Measurements from ENCODE around the gene PEBP1. TPM values are rescaled to one million over a fixed set of nuclear protein-coding genes. Genes with fewer than 3 reads are reported as not detected.
A peak's percentile ranks its signal among the peaks of the same experiment; 100 is the strongest.

PEBP1 gene
- total RNA-seq, 1 donor from 2014 or later = 166 TPM

- TF ChIP-seq, protein P1, sequence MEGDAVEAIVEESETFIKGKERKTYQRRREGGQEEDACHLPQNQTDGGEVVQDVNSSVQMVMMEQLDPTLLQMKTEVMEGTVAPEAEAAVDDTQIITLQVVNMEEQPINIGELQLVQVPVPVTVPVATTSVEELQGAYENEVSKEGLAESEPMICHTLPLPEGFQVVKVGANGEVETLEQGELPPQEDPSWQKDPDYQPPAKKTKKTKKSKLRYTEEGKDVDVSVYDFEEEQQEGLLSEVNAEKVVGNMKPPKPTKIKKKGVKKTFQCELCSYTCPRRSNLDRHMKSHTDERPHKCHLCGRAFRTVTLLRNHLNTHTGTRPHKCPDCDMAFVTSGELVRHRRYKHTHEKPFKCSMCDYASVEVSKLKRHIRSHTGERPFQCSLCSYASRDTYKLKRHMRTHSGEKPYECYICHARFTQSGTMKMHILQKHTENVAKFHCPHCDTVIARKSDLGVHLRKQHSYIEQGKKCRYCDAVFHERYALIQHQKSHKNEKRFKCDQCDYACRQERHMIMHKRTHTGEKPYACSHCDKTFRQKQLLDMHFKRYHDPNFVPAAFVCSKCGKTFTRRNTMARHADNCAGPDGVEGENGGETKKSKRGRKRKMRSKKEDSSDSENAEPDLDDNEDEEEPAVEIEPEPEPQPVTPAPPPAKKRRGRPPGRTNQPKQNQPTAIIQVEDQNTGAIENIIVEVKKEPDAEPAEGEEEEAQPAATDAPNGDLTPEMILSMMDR (IDR thresholded peaks at IDR 0.05; ENCODE audit: unreplicated experiment) = no peak
- Mint-ChIP-seq H3K4me3 (peak overlapping the region; percentile 93), H3K36me3 (peaks cover 22% of the 10 kb centered on the region), H3K4me1 (peaks cover 16% of the 10 kb centered on the region), H3K27ac (peak overlapping the region; percentile 86), H3K9me3 (no peaks in the 10 kb centered on the region), H3K27me3 (ENCODE audit: low read depth) (no peaks in the 10 kb centered on the region)
- DNase-seq (ENCODE audit: low spot score in 2 of 2, unreplicated experiment in 2 of 2) = peak in 1 of 2 experiments; percentile 51
These were observed 657 bp downstream of the PEBP1 start for GRCh38 chr12:118136559-118137003.

GRCh38 chr12:118137148-118137678 lies 1.3 kb downstream of the PEBP1 start:
- H3K9me3 Mint-ChIP-seq = no peaks in the 10 kb centered on the region
- H3K4me3 Mint-ChIP-seq = peak overlapping the region; percentile 93
- no peak for DNase-seq (ENCODE audit: low spot score in 2 of 2, unreplicated experiment in 2 of 2)
- TF ChIP-seq, protein P1 (IDR thresholded peaks at IDR 0.05; ENCODE audit: unreplicated experiment) = no peak
- no peaks in the 10 kb centered on the region for H3K27me3 Mint-ChIP-seq (ENCODE audit: low read depth)
- peak overlapping the region; percentile 86 for H3K27ac Mint-ChIP-seq
- peaks cover 23% of the 10 kb centered on the region for H3K36me3 Mint-ChIP-seq
- H3K4me1 Mint-ChIP-seq = peaks cover 14% of the 10 kb centered on the region

- Mint-ChIP-seq H3K4me3 (no peak overlapping the region), H3K4me1 (peaks cover 10% of the 10 kb centered on the region), H3K36me3 (peaks cover 44% of the 10 kb centered on the region), H3K9me3 (no peaks in the 10 kb centered on the region), H3K27me3 (ENCODE audit: low read depth) (no peaks in the 10 kb centered on the region), H3K27ac (no peak overlapping the region)
- TF ChIP-seq, protein P1 (IDR thresholded peaks at IDR 0.05; ENCODE audit: unreplicated experiment) = no peak
- no peak for DNase-seq (ENCODE audit: low spot score in 2 of 2, unreplicated experiment in 2 of 2)
These were observed 4.9 kb downstream of the PEBP1 start for GRCh38 chr12:118140825-118141224.

DNA sequence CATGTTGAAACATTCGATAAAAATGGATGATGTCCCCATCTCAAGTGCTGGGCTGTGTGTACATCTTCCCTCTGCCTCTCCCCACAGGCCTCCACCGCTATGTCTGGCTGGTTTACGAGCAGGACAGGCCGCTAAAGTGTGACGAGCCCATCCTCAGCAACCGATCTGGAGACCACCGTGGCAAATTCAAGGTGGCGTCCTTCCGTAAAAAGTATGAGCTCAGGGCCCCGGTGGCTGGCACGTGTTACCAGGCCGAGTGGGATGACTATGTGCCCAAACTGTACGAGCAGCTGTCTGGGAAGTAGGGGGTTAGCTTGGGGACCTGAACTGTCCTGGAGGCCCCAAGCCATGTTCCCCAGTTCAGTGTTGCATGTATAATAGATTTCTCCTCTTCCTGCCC lies 8.6 kb downstream of the PEBP1 start:
- no peaks in the 10 kb centered on the region for H3K4me1 Mint-ChIP-seq
- DNase-seq (ENCODE audit: low spot score in 2 of 2, unreplicated experiment in 2 of 2) = no peak
- no peaks in the 10 kb centered on the region for H3K27me3 Mint-ChIP-seq (ENCODE audit: low read depth)
- H3K36me3 Mint-ChIP-seq = peaks cover 46% of the 10 kb centered on the region
- TF ChIP-seq, protein P1 (IDR thresholded peaks at IDR 0.05; ENCODE audit: unreplicated experiment) = no peak
- no peak overlapping the region for H3K27ac Mint-ChIP-seq
- no peaks in the 10 kb centered on the region for H3K9me3 Mint-ChIP-seq
- no peak overlapping the region for H3K4me3 Mint-ChIP-seq

DNA sequence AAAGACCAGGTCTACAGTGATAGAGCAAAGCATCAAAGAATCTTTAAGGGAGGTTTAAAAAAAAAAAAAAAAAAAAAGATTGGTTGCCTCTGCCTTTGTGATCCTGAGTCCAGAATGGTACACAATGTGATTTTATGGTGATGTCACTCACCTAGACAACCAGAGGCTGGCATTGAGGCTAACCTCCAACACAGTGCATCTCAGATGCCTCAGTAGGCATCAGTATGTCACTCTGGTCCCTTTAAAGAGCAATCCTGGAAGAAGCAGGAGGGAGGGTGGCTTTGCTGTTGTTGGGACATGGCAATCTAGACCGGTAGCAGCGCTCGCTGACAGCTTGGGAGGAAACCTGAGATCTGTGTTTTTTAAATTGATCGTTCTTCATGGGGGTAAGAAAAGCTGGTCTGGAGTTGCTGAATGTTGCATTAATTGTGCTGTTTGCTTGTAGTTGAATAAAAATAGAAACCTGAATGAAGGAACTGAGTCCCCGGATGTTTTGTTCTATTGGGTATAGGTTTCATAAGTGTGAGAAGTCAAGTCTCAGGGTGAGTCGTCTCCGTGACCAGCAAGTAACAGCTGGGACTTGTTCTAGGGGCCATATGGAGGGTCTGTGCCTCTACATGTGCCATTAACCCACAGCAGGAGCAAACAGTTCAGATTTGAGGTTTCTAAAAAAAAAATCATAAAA lies 9.3 kb downstream of the PEBP1 start:
- no peaks in the 10 kb centered on the region for H3K27me3 Mint-ChIP-seq (ENCODE audit: low read depth)
- H3K36me3 Mint-ChIP-seq = peaks cover 39% of the 10 kb centered on the region
- H3K27ac Mint-ChIP-seq = no peak overlapping the region
- H3K4me1 Mint-ChIP-seq = no peaks in the 10 kb centered on the region
- TF ChIP-seq, protein P1 (IDR thresholded peaks at IDR 0.05; ENCODE audit: unreplicated experiment) = no peak
- no peaks in the 10 kb centered on the region for H3K9me3 Mint-ChIP-seq
- no peak for DNase-seq (ENCODE audit: low spot score in 2 of 2, unreplicated experiment in 2 of 2)
- H3K4me3 Mint-ChIP-seq = no peak overlapping the region
